Measurements from ENCODE around the gene PFDN1.

PFDN1 gene

DNA sequence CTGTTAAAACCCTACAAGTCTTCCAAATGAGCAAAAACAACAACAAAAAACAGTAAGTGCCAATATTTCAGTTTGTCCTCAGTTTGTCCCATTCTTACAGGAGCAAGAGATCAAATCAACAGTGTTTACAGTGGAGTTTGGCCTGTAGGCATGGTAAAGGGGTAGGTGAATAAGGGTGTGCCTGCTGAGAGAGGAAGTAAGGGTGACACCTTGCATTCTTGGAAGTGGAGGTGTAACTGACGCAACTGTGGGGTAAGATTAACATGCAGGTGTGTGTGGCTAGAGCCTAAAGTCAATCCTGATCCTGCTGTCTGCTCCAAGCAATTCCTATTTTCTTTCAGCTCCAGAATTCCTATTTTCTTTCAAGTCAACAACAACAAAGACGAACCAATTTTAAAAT, 43.4 kb downstream of the PFDN1 start:
- DNase-seq (ENCODE audit: low read depth, low spot score): no peak

DNA sequence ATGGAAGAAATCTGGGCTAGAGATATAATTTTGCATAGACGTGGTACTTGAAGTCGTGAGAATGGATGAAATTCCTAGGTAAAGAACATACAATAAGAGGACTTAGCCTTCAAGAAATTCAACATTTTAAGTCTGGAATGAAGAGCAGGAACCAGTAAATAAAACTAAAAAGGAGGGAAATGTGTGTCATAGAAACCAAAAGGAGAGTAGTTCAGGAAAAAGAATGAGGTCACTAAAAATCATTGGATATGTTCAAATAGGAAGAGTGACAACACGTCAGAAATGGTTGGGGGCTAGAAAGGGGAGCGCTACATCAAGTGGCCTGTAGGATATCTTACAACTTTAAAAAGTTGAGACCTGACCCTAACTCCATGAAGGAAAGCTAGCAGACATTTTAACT, 44.0 kb downstream of the PFDN1 start:
- no peak for DNase-seq (ENCODE audit: low read depth, low spot score)

GRCh38 chr5:140258016-140258415, 44.9 kb downstream of the PFDN1 start:
- DNase-seq (ENCODE audit: low read depth, low spot score): no peak

GRCh38 chr5:140256726-140257125, 46.2 kb downstream of the PFDN1 start:
- DNase-seq (ENCODE audit: low read depth, low spot score): no peak

DNA sequence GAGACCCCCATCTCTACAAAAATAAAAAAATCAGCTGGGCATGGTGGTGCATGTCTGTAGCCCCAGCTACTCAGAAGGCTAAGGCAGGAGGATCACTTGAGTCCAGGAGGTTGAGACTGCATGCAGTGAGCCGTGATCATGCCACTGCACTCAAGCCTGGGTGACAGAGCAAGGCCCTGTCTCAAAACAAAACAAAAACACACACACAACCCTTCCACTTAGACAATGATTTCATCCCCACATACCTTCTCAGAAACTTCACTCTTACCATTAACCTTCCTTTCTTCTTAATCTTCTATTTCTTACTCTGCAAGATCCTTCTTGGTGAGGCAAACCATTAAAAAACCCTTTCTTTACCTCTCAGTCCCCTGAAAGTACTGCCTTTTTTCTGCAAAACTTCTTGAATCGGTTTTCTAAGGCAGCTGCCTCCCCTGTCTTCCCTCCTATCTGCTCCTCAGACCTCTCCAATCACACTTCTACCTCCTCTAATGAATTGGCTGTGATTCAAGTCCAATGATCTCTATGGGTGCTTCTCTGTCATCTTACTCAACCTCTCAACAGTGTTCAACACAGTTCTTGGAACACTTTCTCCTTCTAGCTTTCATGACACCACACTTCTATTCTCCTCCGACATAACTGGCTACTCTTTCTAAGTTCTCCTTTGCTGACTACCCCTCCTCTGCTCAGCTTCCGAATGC, 47.3 kb downstream of the PFDN1 start:
- no peak for DNase-seq (ENCODE audit: low read depth, low spot score)

DNA sequence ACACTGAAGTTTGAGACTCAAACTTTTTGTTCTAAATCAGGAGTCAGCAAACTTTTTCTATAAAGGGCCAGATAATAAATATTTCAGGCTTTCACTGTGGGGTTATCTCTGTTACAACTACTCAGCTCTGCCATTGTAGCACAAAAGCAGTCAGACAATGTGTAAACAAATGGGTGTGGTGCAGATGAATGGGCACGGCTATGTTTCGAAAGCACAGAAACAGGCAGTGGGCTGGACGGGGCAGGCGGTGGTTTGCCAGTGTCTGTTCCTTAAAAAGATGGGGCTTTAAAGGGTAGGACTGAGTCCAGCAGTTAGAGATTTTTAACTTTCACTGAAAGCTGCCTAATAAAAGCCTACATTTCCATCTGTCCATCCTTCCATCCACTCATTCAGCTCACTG, 48.9 kb downstream of the PFDN1 start:
- DNase-seq (ENCODE audit: low read depth, low spot score): no peak

DNA sequence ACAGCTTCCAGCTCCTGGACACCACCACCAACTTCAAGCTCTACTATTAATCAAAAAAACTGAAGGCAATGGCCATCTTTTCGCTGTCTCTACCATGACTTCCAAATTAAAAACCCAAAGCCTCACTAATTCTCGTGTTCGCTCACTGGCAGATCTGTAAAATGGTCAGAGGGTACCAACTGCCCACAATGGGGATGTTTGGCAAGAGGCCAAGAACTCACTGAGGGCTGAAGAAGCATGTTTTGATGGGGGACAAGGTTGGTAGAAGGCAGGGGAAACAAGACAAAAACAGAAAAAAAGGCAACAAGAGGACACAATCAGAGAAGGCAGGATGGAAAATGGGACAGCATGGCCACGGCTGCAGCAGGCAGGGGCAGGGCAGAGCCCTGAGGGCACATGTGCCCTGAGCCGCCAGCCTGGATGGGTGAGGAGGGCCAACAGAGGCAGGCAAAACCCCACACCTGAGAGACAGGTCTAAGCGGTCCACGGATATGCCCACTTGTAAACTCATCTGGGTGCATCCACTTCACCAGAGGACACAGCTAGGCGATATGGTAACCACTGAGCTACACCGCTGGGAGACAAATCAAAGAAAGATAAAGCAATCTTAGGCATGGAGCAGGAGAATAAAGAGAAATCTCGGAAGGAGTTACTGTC, 50.3 kb downstream of the PFDN1 start:
- DNase-seq (ENCODE audit: low read depth, low spot score): no peak

DNA sequence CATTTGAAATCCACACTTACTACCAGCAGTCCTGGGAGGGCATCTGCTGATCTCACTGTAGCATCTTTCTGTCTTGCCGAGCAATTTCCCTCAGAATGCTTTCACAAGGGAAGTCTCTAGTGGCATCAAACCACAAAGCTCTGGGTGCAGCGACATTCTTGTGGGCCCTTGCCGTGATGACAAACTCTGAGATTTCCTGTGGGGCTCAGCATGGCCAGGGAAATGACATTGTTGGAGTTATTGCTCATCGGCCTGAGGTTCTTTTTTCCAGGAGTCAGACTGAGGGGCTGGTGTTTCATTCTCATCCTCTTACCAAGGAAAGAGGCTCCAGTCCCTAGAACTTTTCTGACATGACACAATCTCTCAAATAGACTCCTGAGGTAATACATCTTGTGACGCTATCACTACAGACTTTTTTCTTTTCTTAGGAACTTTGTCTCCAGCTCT, 51.4 kb downstream of the PFDN1 start:
- DNase-seq (ENCODE audit: low read depth, low spot score): no peak

GRCh38 chr5:140250386-140250785, 52.5 kb downstream of the PFDN1 start:
- no peak for DNase-seq (ENCODE audit: low read depth, low spot score)

GRCh38 chr5:140249536-140249935, 53.4 kb downstream of the PFDN1 start:
- no peak for DNase-seq (ENCODE audit: low read depth, low spot score)

DNA sequence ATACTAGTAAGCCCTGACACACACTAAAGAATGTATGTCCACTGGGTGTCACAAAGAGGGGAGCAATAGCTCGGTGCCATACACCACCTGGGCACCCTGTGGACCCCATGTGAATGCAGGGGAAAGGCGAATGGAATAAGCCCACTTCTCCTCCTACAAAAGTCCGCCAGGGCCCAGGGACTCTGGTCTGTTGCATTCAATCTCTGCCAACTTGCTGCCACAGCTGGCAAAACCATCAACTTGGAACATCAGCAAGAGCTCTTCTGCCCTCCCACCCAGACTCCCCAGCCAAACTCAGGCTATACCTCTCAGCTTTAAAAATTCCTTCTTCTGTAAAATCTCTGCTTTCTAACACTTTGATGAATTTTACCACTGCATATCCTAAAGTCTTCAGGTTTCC, 54.5 kb downstream of the PFDN1 start:
- DNase-seq (ENCODE audit: low read depth, low spot score): no peak

DNA sequence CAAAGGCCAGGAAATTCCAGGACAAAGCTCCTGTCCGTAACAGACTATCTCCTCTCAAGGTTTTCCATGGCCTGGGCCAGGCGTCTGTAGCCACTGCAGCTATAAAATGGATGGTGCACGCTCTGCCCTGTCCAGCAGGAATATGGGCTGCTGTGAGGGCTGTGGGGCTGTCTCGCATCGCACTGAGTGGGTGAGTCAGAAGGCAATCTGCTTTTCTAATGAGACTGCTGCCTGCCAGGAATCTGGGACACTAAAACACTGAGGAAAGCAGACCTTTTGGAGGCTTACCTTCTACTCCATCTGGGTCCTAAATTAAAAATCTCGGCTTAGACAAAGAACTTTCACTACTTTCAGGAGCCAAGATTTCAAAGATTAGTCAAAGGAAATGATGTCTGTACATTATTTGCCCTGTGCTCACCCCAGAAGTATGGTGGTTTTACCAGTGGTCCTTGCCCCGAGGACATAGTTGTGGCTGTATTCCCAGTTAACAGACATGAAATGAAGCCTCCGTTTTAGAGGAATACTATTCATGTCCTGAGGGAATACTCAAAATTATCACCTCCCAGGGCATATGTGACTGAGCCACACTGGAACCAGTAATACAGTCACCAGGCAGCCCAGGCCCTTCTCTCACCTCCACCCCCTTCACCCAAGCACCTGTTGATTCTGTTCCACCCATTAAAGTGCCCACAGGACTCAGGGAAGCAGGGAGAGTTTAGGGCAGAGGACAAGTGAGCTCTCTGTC, 56.4 kb downstream of the PFDN1 start:
- no peak for DNase-seq (ENCODE audit: low read depth, low spot score)

DNA sequence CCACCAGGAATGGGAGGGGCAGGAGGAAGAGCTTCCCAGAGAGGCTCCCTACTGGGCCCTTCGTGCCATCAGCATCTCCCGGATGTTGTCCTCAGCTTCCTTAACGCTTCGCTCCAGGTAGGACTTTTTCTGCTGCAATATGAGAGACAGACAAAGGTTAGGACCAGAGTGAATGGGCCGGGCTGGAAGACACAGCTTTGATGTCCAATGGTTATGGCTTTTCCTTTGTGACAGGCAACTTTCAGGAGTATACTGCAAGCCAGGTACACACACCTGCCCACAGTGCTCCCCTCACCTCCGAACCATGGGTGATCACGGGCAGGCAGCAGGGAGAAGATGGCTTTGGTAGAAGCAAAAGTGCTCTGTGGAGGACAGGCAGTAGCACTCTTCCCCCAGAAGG, 57.0 kb downstream of the PFDN1 start:
- DNase-seq (ENCODE audit: low read depth, low spot score): no peak

DNA sequence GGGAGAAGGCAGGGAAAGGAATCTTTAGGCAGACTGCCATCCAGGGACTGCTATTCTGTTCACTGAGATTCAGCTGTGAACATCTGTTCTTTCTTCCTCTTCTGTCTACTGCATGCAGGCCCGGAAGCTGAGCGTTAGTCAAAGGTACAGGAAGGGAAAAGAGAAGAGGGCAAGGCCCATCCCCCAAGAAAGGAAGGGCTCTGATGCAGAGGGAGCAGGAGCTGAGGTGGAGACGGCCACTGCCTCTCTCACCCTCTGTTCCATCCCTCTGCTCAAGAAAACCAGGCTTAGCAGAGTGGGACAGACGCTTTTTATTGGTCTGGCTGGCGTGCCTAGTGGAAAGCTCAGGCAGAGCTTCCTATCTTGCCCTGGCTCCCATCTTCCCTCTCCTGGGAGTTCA, 57.6 kb downstream of the PFDN1 start:
- DNase-seq (ENCODE audit: low read depth, low spot score): no peak

- DNase-seq (ENCODE audit: low read depth, low spot score): no peak
Measured at GRCh38 chr5:140244525-140245025, 58.3 kb downstream of the PFDN1 start.

GRCh38 chr5:140243706-140244250, 59.1 kb downstream of the PFDN1 start:
- no peak for DNase-seq (ENCODE audit: low read depth, low spot score)

- no peak for DNase-seq (ENCODE audit: low read depth, low spot score)
Measured at GRCh38 chr5:140242890-140243585, 59.9 kb downstream of the PFDN1 start.

GRCh38 chr5:140242099-140242498, 60.8 kb downstream of the PFDN1 start:
- no peak for DNase-seq (ENCODE audit: low read depth, low spot score)

DNA sequence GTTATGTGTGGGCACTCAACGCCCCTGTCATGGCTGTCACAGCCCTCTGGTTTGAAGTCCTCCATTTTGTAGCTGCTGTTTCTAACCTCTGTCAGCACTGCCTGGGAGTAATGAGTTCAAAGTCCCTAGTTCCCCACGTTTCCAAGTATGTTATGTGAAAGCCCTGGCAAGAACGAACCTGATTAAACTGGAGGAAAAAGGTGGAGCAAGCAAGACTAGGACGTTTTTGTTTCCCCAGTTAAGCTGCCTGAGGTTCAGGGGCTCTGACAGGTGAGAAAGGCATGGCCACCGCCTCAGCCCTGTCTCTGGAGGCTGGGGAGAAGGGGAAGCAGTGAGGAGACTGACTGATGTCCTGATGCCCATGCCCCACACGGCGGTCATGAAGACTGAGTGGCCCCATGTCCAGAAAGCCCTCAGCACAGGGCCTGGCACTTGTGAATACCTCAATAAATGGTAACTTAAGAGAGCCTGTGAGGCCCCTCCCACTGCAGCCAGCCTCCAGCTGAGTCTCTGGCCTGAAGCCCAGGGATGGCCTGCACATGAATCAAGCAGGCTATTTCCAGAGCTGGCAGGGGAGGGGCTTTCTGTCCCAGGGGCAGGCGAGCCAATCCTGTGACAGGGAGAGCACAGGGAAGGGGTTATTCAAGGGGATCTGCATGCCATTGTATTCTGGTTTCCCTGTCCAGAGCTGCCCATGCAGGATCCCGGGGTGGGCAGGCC, 61.8 kb downstream of the PFDN1 start:
- DNase-seq (ENCODE audit: low read depth, low spot score): no peak

- DNase-seq (ENCODE audit: low read depth, low spot score): peak; percentile 57
Measured at GRCh38 chr5:140239939-140240700, 62.8 kb downstream of the PFDN1 start.

Measured in iPS DF 19.7 (cell line).